GM19238 (cell line): Measurements from ENCODE around the gene SRPRB.

Experiments
- DNase-seq: peaks from one replicate; pipeline ENCODE4 v3.0.0; 2011; ENCODE audit warnings: low spot score; ENCODE audit not compliant: insufficient read length

SRPRB gene

DNA sequence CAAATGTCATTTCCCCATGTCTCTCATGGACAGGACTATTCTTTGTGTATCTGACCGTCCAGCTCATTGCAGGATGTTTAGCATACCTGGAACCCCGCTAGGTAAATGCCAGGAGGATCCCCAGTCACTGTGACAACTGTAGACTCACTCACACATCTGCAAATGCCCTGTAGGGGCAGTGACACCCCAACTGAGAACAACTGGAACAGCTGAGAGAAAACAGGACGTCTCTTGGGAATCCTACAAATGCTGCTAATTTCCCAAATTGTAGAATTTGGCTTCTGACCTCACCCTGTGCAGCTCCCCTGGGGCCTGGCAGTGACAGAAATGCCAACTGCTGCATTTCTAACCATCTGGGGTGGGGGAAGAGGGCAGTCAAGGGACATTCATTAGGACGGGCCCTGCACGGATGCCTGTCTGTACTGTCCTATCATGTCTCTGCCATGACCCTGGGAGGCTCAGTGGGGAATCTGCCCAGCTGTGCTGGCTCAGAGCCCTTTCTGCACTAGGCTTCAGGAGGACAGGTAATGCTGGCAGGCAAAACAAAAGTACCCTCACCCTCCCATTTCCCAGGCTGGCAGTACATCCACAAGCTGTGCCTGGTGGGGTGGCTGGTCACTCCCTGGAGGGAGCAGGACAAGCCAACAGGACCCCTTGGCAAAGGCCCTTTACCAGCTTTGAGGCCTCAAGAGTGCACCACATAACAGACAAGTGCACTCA, 59.7 kb downstream of the SRPRB start:
- no peak for DNase-seq

DNA sequence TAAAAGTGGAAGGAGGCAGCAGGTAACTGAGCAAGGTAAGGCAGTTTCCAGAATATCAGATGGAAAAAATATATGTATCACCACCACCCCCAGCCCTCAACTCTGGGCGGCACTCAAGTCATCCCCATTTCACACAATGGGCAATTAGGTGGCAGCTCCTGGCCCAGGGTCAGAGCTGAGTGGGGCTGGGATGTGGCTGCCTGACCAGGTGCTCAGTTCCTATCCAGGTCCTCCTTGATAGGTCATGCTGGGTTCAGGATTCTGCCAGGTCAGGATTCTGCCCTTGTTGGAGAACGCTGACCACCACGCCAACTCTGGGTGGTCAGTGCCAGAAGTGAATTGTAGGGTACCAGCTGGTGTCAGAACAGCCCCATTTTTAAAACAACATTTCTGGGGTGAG, 60.5 kb downstream of the SRPRB start:
- DNase-seq: no peak

DNA sequence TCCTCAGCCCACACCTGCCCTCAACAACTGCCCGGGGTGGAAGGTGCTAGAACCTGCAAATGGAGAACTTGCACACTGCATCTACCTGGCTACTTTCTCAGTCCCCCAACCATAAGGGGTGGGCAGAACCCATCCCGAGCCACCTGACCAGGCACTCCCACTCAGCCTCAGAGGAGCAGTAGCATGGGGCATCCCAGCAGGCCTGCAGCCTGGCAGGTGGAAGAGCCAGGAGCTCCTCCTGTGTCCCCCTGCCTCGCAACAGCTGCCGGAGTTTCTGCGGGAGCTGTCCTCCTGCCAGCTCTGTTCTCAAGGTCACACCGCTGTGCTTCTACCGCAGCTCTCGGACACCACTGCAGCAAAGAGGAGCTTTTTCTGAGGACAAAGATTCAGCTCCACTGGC, 62.6 kb downstream of the SRPRB start:
- DNase-seq: no peak

DNA sequence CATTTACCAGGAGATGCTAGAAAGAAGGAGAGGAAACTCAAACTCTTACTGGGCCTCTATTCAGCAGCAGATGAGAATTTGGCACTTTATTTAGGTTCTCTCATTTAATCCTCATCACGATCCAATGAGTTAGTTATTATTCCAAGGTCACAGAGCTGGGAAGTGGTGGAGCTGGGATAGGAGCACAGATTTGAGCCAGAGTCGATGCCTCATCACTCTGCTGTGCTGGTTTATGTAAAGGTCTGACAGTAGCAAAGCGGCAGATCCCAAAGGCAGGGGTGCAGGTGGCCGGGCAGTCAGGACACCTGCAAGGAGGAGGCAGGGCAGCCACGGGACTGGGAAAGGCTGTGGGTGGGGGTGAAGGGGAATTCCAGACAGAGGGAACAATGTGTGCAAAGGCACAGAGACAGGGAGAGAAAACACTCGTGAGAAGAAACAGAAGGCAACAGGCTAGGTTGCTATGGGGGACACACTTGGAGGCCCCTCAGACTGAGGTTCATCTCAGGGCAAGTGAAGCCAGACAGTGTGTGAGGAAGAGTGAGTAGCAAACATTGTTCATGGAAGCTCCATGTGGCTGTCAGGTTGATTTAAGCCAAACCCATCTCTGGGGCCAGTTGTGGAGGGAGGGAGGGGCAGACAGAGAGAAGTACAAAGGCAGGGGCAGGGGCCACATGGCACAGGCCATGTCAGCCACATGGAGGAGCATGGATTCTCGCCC, 63.3 kb downstream of the SRPRB start:
- DNase-seq: no peak

DNA sequence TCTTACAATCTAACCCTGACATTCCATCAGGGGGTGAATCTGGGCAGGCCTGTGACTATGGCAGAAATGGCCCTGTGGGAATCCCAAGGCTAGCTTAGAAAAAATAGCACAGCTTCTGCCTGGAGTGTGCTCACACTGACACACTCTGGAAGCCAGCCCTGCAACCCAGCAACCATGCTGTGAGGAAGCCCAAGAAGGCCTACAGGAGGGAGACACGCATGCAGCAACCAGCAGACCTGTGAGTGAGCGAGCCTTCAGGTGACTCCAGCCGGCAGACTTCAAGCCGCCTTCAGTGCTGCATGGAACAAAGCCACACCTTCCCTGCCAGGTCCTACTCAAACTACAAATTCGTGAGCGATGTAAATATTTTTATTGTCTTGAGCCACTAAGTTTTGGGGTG, 64.0 kb downstream of the SRPRB start:
- no peak for DNase-seq

DNA sequence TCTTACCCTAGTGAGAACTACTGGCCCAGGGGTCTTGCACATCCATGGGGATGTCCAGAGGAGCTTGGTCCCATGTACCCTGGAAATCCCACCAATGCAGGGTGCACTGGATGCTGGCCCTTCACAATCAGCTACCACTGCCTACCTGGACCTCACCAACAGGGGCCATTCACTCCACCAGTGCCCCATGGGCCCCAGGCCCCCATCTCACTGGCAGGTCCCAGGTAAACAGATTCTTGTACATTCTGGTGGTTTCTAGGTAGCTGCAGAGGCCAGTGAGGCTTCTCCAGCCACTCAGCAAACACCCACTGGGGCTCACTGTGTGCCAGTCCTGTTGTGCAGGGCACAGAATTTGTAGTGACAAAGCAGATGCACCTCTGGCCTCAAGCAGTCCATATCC, 65.2 kb downstream of the SRPRB start:
- DNase-seq: no peak
